SJSA1 (cell line): Measurements from ENCODE around the gene PPFIA4. TPM values are rescaled to one million over a fixed set of nuclear protein-coding genes. Genes with fewer than 3 reads are reported as not detected.

ENCODE experiments used
- DNase-seq, 2 experiments: peaks; one replicate each; pipeline ENCODE4 v3.0.0-alpha.2; 2015 to 2020; ENCODE audit warnings: low spot score in 2 of 2, low read depth in 1 of 2
- H3K27ac ChIP-seq: fragments of 250-450 bp; sonication (Bioruptor Pico); 2 replicates; pipeline ENCODE4 v1.5.1; 2020; ENCODE audit warnings: mild to moderate bottlenecking, moderate library complexity
- H3K27me3 ChIP-seq: fragments of 250-450 bp; sonication (Bioruptor Pico); replicated peaks from 2 replicates; pipeline ENCODE4 v1.5.1; 2020; ENCODE audit warnings: mild to moderate bottlenecking, moderate library complexity
- H3K36me3 ChIP-seq: fragments of 250-450 bp; sonication (Bioruptor Pico); 2 replicates; pipeline ENCODE4 v1.5.1; 2020; ENCODE audit warnings: mild to moderate bottlenecking
- H3K4me1 ChIP-seq: fragments of 250-450 bp; sonication (Bioruptor Pico); replicated peaks from 2 replicates; pipeline ENCODE4 v1.6.1; 2021; ENCODE audit warnings: mild to moderate bottlenecking
- H3K4me3 ChIP-seq: fragments of 250-450 bp; sonication (Bioruptor Pico); 2 replicates; pipeline ENCODE4 v1.5.1; 2020; ENCODE audit warnings: mild to moderate bottlenecking
- H3K9me3 ChIP-seq: fragments of 250-450 bp; sonication (Bioruptor Pico); replicated peaks from 2 replicates; pipeline ENCODE4 v1.5.1; 2020; ENCODE audit warnings: mild to moderate bottlenecking
- total RNA-seq: library from RNA; depleted of rRNA; stranded (reverse); fragments of >200 nt; shearing (Covaris generic); gene quantifications from 2 replicates; pipeline ENCODE4 v1.2.3, GENCODE V29; 2014

Gene PPFIA4
- total RNA-seq, 1 experiment from 2014 or later, result not detected

- H3K4me3 ChIP-seq, result no peak overlapping the region
- no peaks in the 10 kb centered on the region for H3K36me3 ChIP-seq
- no peaks in the 10 kb centered on the region for H3K4me1 ChIP-seq
- no peak for DNase-seq
- H3K27me3 ChIP-seq, result peaks cover 6% of the 10 kb centered on the region; the same call in 1 of the 2 replicates
- H3K27ac ChIP-seq, result no peak overlapping the region
- no peaks in the 10 kb centered on the region for H3K9me3 ChIP-seq
These were observed 76.9 kb downstream of the PPFIA4 start for GRCh38 chr1:203103216-203103615.

DNA sequence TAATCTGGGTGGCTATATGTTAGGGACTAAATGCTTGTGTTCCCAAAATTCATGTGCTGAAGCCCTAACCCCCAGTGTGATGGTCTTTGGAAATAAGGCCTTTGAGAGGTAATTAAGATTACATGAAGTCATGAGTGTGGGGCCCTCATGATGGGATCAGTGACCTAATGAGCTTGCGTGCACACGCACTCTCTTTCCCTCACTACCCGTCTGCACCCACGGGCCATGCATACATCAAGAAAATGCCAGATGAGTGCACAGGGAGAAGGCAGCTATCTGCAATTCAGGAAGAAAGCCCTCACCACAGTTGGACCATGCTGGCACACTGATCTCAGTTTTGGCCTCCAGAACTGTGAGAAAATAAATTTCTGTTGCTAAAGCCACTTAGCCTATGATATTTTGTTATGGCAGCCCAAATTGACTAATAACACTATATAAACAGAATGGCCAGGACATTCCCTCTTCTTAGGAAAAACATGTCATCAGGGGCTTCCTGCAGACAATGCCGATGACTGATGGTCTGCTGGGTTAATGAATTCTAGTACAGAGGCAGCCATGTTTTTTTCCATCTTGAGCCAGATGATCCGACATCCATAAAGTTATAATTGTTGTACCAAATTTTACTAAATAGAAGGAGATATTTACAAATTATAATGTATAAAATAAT lies 77.7 kb downstream of the PPFIA4 start:
- Histone ChIP-seq H3K27me3 (peaks cover 6% of the 10 kb centered on the region; the same call in 1 of the 2 replicates), H3K4me3 (no peak overlapping the region), H3K36me3 (no peaks in the 10 kb centered on the region), H3K4me1 (no peaks in the 10 kb centered on the region), H3K27ac (no peak overlapping the region), H3K9me3 (no peaks in the 10 kb centered on the region)
- DNase-seq, result no peak

- Histone ChIP-seq H3K27ac (no peak overlapping the region), H3K9me3 (no peaks in the 10 kb centered on the region), H3K27me3 (peaks cover 14% of the 10 kb centered on the region), H3K4me3 (no peak overlapping the region), H3K4me1 (no peaks in the 10 kb centered on the region), H3K36me3 (no peaks in the 10 kb centered on the region)
- no peak for DNase-seq
These were observed 78.6 kb downstream of the PPFIA4 start for GRCh38 chr1:203104789-203105390.

DNA sequence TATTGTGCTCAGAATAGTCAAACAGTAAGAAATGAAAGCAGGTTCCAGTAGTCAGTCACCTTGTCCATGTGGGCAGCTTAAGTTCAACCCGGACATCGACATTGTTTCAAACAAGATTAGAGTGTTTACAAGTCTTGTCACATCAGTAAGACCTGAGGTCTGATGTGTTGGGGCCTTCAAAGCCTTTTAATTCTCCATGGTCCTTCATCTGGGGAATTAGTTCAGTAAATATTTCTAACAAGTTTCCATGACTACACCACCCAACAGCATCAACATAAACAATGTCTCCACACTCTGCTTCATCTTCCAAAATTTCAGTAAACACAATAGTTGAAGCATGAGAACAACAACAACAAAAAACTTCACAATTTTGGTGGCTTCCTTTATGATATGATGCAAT lies 86.2 kb downstream of the PPFIA4 start:
- H3K9me3 ChIP-seq, result no peaks in the 10 kb centered on the region

DNA sequence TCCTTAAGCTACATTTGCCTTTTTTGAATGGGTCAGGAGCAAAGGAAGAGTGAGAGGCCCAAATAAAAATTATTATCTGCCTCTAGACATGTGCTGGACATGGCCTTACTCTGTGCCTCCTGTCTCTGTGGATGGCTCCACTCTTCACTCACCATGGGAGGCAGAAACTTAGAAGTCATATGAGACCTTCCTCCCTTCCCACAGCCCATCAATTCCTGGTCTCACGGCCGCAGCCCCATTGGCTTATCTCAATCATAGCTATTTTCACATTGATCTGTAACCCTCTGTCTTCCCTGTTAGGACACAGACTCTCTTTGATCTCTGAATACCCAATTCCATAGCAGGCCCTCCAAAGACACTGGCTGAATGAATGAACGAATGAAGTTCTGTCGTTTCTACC lies 87.0 kb downstream of the PPFIA4 start:
- peak in 1 of 2 experiments; percentile 19 for DNase-seq
- peaks cover 4% of the 10 kb centered on the region; the same call in 1 of the 2 replicates for H3K4me1 ChIP-seq
- peaks cover 59% of the 10 kb centered on the region for H3K27me3 ChIP-seq
- no peak overlapping the region for H3K27ac ChIP-seq
- no peaks in the 10 kb centered on the region for H3K36me3 ChIP-seq
- no peaks in the 10 kb centered on the region for H3K9me3 ChIP-seq
- no peak overlapping the region for H3K4me3 ChIP-seq

More for the DNA sequence above, 86.2 kb downstream of the PPFIA4 start:
- Histone ChIP-seq H3K4me1 (peaks cover under 1% of the 10 kb centered on the region; the same call in 1 of the 2 replicates), H3K27me3 (peaks cover 57% of the 10 kb centered on the region), H3K27ac (no peak overlapping the region), H3K4me3 (no peak overlapping the region), H3K36me3 (no peaks in the 10 kb centered on the region)
- no peak for DNase-seq

DNA sequence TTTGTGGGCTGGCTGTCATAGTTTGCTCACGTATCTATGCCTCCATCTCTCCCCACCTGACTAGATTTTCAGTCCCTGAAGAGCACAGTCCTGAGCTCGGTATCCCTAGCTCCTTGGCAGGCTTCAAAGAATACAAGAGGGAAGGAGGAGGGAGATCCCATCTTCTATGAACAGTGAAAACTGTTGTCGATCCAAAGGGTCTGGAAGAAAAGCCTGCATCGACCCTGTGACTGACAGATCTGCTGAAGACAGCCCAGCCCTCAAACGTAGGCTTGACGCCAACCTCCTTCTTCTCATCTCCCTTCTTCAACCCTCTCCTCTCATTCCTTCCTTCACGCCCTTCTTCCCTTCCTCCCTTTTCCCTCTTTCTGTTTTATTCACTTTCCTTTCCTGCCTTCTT lies 87.9 kb downstream of the PPFIA4 start:
- peak in 1 of 2 experiments; percentile 13 for DNase-seq
- no peak overlapping the region for H3K4me3 ChIP-seq
- H3K27ac ChIP-seq, result no peak overlapping the region
- no peaks in the 10 kb centered on the region for H3K9me3 ChIP-seq
- peaks cover 63% of the 10 kb centered on the region for H3K27me3 ChIP-seq
- H3K4me1 ChIP-seq, result peaks cover 4% of the 10 kb centered on the region; the same call in 1 of the 2 replicates
- no peaks in the 10 kb centered on the region for H3K36me3 ChIP-seq

GRCh38 chr1:203116091-203116820 lies 90.0 kb downstream of the PPFIA4 start:
- Histone ChIP-seq H3K27ac (no peak overlapping the region), H3K36me3 (no peaks in the 10 kb centered on the region), H3K9me3 (no peaks in the 10 kb centered on the region), H3K27me3 (peaks cover 51% of the 10 kb centered on the region), H3K4me1 (peaks cover 4% of the 10 kb centered on the region; the same call in 1 of the 2 replicates), H3K4me3 (no peak overlapping the region)
- DNase-seq, result peak in 1 of 2 experiments; percentile 45

GRCh38 chr1:203117611-203118575 lies 91.6 kb downstream of the PPFIA4 start:
- Histone ChIP-seq H3K4me3 (no peak overlapping the region), H3K27ac (no peak overlapping the region), H3K4me1 (peaks cover 4% of the 10 kb centered on the region; the same call in 1 of the 2 replicates), H3K27me3 (peaks cover 55% of the 10 kb centered on the region), H3K9me3 (no peaks in the 10 kb centered on the region), H3K36me3 (no peaks in the 10 kb centered on the region)
- DNase-seq, result peak; percentile 35 to 63

GRCh38 chr1:203120325-203121153 lies 94.2 kb downstream of the PPFIA4 start:
- no peak overlapping the region for H3K27ac ChIP-seq
- H3K27me3 ChIP-seq, result peaks cover 57% of the 10 kb centered on the region
- H3K9me3 ChIP-seq, result no peaks in the 10 kb centered on the region
- DNase-seq, result peak in 1 of 2 experiments; percentile 30
- no peak overlapping the region for H3K4me3 ChIP-seq
- H3K36me3 ChIP-seq, result no peaks in the 10 kb centered on the region
- H3K4me1 ChIP-seq, result peaks cover 4% of the 10 kb centered on the region; the same call in 1 of the 2 replicates

- Histone ChIP-seq H3K9me3 (no peaks in the 10 kb centered on the region), H3K4me1 (peaks cover 4% of the 10 kb centered on the region; the same call in 1 of the 2 replicates), H3K27ac (no peak overlapping the region), H3K4me3 (no peak overlapping the region), H3K36me3 (no peaks in the 10 kb centered on the region), H3K27me3 (peaks cover 55% of the 10 kb centered on the region)
- peak in 1 of 2 experiments; percentile 34 for DNase-seq
These were observed 95.1 kb downstream of the PPFIA4 start for GRCh38 chr1:203121186-203122015.

DNA sequence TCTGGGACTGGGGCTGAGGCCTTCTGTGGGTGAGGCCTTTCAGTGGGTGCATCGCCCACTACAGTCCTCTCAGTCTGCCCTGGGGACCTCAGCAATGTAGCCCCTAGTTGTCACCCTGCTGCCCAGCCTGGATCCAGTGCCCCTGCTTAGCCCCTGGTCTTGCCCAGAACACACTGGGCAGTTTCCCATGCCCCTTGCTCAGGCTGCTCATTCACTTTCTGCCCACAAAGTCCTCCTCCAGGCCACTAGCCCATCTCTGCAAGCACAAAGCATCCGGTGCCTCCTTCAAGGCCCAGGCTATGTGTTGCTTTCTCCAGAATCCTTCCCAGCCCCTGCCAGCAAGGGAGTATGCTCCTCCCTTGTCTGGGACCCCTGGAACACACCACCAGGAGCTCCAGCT lies 95.9 kb downstream of the PPFIA4 start:
- Histone ChIP-seq H3K4me1 (peaks cover 4% of the 10 kb centered on the region; the same call in 1 of the 2 replicates), H3K27ac (no peak overlapping the region), H3K36me3 (no peaks in the 10 kb centered on the region), H3K4me3 (no peak overlapping the region), H3K27me3 (peaks cover 58% of the 10 kb centered on the region), H3K9me3 (no peaks in the 10 kb centered on the region)
- DNase-seq, result peak in 1 of 2 experiments; percentile 19

- Histone ChIP-seq H3K27me3 (peaks cover 59% of the 10 kb centered on the region), H3K36me3 (no peaks in the 10 kb centered on the region)
These were observed 97.7 kb downstream of the PPFIA4 start for GRCh38 chr1:203124011-203124410.

More at GRCh38 chr1:203124011-203124410, 97.7 kb downstream of the PPFIA4 start:
- DNase-seq, result peak in 1 of 2 experiments; percentile 25
- H3K27ac ChIP-seq, result no peak overlapping the region
- H3K4me3 ChIP-seq, result no peak overlapping the region
- H3K9me3 ChIP-seq, result no peaks in the 10 kb centered on the region
- H3K4me1 ChIP-seq, result no peaks in the 10 kb centered on the region; the same call in 1 of the 2 replicates
